Activated T-helper 1 cell treated with anti-CD3 and anti-CD28 coated beads, Interleukin-2, amount 50 U/mL, for 16 hours (primary cell): ENCODE data around the gene NCL.

Experiments used
- DNase-seq, 2 donors: peaks; one replicate each; pipeline ENCODE4 v3.0.0-alpha.2; 2020; ENCODE audit warnings: low read depth in 1 of 2, low spot score in 1 of 2

Gene NCL, protein sequence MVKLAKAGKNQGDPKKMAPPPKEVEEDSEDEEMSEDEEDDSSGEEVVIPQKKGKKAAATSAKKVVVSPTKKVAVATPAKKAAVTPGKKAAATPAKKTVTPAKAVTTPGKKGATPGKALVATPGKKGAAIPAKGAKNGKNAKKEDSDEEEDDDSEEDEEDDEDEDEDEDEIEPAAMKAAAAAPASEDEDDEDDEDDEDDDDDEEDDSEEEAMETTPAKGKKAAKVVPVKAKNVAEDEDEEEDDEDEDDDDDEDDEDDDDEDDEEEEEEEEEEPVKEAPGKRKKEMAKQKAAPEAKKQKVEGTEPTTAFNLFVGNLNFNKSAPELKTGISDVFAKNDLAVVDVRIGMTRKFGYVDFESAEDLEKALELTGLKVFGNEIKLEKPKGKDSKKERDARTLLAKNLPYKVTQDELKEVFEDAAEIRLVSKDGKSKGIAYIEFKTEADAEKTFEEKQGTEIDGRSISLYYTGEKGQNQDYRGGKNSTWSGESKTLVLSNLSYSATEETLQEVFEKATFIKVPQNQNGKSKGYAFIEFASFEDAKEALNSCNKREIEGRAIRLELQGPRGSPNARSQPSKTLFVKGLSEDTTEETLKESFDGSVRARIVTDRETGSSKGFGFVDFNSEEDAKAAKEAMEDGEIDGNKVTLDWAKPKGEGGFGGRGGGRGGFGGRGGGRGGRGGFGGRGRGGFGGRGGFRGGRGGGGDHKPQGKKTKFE

DNA sequence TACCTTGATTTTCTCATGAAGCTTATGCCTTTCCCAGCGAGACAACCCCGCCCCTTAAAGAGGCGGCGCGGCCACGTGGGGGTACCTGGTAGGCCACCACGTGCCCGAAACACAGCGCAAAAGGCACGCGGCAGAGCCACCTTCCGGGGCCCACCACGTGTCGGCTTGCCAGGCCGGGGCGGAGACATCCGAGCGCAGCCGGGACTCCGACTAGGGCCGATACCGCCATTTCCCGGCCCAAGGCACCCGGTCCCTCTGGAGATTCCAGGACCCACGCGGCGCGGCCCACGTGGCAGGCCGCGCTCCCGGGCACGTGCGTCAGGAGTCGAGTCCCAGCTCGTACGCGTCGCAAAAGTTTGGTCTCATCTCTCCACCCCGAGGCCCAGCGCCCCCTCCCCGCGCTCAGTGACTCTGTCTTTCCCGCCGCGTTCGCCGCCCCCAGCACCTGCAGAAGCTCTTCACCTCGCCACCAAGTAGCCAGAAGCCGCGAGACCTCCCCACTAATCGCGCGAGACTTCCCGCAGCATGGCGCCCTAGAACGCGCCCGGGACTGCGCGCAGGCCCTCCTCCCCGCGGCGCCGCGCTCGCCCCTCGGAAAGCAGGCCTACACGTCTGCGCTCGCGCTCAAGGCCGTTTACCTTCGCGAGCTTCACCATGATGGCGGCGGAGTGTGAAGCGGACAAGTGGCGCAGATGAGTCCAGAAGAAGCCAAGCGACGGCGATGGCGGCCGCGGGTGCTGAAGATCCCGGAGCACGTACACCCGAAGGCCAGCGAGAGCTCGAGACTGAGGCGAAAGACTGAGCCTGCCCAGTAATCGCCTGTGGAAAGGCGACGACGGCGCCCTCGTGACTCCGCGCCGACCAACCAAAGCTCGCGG, at the start of gene NCL:
NCL (minus strand) TSS at position 787 of the 878 bp plus-strand sequence; CDS start at position 656, 131 bp downstream.
- peak; percentile 67 to 81 for DNase-seq

DNA sequence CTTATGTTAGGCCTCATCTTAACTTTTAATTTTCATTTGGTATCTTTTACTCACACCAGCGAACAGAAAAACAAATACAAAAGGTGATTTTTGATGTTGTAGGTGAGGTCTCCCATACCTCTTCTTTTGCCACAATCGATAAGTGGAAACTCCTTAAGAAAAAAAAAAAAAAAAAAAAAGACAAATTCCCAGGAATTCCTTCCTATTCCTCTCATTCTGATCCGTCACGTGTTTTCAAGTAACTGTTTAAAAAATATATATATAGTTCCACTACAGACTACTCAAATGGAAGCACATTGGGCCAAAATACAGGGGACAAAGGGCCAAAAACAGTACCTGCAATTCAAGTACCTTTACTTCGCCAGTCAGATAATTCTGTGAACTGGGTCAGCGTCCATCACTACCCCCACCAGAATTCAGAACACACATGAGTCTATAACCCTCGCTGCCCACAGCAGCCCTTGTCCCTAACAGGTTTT, 49.5 kb upstream of the NCL start:
- DNase-seq: no peak

DNA sequence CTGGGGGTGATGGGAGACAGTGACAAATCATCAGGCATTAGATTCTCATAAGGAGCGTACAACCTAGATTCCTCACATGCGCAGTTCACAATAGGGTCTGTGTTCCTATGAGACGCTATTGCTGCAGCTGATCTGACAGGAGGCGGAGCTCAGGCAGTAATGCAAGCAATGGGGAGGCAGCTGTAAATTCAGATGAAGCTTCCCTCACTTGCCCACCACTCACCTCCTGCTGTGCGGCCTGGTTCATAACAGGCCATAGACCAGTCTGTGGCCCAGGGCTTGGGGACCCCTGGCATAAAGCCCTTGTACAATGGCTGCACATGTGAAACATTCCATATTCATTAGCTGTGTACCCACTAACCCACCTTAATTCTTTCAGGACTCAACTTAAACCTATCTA, 47.9 kb upstream of the NCL start:
- no peak for DNase-seq

DNA sequence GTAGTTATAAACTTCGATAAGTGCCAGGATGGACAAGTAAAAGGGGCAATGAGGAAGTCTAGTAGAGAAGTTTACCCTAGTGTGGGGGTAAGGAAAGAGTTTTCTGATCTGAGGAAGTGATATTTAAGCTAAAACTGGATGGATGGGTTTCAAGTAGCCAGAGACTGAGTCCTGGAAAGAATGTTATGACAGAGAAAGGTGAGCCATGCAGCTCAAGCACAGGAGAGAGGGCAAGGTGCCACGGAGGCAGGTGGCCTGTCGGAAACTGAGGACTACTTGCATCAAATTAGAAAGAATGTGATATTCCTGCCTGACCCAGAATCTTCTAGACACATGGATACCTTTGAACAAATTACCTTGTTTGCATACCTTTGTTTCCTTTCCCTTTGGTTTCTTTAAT, 39.5 kb upstream of the NCL start:
- no peak for DNase-seq

DNA sequence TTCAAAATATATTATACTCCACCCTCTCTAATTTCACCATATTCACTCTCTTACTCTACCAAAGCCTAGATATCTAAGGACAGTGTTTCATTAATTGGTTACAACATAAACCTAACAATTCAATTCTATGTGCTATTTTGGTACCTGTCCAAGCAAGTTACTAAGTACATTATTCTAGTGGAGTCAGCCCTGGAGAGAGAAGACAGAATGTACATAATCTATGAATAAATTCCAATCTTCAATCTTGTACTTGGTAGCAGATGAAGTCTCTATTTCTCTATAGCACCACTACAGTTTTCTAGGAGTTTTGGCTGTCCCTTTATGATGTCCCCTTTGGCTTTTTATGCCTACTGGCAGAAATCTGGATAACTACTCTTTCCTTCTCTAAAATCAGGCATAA, 38.3 kb upstream of the NCL start:
- DNase-seq: no peak

DNA sequence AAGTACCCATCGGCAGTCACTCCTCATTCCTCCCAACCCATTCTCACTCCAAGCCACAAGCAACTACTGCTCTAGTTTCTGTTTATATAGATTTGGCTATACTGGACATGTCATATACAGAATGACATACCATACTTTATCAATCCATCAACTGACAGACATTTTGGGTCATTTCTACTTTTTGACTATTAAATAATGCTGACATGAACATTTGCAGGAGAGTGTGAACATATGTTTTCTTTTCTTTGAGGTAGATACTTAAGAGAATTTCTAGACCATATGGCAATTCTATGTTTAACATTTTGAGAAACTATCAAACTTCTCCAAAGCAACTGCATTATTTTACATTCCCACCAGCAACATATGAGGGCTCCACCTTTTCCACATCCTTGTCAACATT, 33.4 kb upstream of the NCL start:
- no peak for DNase-seq

DNA sequence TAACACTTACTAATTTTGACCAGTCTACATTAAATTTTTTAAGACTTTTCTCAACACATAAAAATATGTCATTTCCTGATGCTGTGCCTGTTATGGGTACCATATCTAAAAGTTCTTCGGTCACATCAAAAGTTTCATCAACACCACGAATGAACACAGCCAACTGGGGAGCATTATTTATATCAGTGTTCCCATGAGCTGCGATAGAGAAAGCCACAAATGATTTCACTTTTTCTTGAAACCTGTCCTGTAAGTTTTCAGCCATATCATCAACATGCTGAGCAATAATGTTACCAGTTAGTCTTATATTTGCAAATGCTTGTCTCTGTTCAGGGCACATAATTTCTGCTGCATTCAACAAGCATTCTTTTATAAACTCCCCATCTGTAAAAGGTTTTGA, 30.4 kb upstream of the NCL start:
- no peak for DNase-seq

DNA sequence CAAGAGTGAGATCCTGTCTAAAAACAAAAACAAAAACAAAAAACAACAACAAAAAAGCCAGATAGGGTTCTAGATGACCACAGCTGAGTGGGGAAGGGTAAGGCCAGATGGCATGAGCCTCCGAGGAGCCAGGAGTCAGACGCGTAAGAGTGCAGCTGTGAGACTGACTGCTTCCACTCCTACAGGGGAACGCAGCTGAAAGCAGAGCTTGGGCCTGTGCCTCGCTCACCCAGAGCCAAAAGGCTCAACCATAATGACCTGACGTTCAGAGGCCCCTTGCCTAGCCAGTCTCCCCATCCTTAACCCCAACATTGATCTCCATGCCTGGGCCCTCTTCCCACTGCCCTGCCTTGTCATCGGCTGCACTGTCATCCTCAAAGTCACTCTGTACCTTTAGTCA, 26.5 kb upstream of the NCL start:
- no peak for DNase-seq

DNA sequence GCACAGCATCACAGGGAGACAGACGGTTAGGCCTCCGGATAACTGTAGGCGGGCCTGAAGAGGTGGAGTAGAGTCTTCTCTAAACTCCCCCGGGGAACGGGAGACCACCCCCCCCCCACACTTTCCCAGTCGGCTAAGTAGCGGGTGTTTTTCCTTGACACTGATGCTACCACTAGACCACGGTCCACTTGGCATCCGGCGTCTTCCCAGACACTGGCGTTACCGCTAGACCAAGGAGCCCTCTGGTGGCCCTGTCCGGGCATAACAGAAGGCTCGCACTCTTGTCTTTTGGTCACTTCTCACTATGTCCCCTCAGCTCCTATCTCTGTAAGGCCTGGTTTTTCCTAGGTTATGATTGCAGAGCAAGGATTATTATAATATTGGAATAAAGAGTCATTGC, 25.7 kb upstream of the NCL start:
- no peak for DNase-seq

DNA sequence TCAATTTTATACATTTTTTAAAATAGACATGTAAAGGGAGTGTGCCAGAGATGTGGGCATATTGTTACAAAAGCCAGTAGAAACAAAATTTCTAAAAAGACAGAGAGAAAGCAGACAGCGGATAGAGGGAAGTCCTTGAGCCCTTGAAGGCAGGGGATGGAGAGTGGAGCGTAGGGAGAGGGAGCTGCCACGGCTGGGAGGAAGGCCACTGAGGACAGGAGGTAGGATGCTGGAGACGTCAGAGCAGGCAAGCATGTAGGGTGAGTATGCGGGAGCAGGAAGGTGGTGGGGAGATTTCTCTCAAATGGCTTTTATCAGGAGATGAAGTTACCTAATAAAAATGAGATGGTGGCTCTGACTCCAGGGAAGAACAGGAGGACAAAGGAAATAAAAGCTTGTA, 24.0 kb upstream of the NCL start:
- DNase-seq: no peak

DNA sequence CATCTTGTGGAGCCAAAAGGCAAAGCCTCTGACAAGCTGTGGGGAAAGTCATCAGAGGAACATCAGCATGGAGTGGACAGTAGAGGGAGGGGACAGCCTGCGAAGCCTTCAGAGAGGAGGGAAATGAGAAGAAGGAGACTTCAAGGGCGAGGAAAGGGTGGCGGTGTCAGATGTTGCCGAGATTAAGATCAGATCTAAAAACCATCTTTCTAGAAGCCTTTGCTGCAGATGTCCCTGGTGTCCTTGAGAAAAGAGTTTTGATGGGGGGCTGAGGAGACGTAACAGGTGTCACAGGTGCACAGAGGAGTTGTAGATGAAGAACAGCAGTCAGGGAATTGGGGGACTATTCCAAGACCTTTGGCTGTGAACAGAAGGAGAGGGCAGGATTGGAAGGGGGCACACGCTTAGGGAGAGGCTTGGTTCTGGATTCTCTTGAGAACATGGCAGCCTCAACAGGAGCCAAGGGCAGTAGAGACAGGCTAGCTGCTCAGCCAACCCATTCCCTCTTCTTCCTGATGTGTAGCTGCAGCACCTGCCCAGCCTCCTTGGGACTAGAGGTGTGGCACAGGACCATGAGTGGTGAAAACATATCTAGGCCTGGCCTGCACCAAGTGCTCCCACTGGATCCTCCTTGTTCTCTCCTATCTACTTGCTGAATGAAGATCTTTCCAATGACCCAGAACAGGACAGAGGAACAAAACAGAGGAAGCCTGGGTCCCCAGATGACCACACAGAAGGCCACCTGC, 22.7 kb upstream of the NCL start:
- no peak for DNase-seq

DNA sequence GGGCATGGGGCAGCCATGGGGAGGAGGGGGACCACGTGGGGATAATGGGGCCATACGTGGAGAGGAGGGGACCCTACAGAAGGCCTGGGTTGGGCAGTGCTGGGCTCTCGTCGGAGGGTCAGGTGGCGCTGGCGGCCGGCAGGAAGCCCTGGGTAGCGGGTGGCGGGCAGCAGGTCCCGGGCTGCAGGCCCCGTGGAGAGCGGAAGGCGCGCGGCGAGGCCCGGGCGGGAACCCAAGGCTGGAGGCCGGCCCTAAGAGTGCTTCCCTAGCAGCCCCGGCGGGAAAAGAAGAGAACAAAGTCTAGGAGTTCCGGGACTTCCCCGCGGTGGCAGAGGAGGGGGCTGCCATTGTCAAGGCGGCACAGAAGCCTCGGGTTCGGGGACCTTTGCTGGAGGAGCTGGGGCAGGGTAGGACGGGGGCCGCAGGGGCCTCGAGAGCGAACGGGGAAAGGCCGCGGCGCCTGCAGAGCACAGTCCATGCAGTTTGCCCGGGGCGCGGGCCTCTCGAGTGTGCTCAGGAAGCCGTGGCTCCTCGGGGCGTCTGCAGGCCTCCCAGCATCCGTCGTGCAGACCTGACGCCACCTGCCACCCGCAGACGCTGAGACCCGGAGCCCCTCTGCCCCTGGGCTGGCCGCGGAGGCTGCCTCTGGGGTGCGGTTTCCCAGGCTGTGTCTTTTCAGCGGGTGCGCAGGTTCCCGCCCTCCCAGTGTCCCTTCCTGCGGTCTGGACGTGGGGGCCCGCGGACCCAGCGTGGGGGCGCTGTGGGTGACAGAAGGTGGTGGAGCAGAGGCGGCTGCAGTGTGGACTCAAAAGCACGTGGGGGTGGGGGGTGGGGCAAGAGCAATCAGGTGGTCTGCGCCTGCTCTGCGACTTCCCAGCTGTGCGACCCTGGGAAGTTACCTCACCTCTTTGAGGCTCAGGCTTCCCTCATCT, 19.4 kb upstream of the NCL start:
- DNase-seq: no peak

DNA sequence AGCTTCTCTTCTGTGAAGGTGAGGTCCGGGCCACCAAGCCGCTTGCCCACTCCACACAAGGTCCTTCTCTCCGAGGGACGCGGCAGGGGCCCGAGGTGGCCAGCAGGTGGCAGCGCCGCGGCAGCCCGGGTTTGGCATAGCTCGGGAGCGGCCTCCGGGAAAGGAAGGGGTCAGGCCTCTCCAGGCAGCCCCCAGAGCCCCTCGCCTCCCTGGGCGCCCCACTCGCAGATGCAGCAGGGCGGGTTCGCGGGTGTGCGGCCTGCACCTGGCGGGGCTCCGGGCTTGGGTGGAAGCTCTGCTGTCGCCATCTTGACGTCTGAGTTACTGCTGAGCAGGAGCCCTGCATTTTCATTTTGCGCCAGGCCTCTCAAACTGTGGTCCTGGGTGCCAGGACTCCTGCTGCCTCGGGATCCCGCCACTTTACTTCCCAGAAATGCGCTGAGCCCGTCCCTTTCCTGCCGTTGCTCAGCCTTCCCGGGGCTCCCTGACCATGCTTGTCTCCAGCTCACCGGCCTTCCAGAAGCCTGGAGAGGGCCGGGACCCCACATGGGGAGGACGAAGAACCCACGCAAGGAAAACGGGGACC, 18.6 kb upstream of the NCL start:
- DNase-seq: peak; percentile 52 to 58

DNA sequence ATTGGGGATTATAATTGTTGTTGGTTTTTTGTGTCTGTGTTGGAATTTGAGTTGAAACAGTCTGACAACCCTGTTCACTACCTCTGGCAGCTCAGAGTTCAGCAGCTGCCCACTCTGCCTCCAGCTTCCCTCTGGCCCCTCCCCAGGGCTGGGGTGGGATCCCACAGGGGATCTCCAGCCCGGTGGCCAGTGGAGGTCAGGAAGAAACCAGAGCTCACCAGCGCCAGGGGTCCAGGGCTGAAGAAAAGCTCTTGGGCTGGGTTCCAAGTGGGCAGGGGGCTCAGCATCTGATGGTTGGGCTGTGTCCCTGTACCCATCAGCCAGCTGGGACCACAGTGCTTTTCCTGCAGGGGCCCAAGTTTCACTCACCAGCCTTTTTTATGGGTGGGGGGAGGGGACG, 16.5 kb upstream of the NCL start:
- no peak for DNase-seq

DNA sequence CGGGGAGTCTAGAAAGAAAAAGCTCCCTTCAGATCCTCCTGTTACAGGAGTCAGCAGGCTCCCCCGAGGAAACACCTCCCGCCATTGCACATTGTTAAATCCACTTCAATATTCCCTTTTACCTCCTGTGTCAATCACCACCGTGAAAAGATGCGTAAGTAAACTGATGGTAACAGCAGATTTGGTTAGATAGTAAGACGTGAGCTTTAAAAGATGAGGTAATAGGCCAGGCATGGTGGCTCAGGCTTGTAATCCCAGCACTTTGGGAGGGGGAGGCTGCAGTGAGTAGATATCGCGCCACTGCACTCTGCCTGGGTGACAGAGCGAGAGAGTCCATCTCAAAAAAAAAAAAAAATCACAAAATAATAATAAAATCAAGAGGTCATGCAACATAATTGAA, 15.2 kb upstream of the NCL start:
- no peak for DNase-seq

DNA sequence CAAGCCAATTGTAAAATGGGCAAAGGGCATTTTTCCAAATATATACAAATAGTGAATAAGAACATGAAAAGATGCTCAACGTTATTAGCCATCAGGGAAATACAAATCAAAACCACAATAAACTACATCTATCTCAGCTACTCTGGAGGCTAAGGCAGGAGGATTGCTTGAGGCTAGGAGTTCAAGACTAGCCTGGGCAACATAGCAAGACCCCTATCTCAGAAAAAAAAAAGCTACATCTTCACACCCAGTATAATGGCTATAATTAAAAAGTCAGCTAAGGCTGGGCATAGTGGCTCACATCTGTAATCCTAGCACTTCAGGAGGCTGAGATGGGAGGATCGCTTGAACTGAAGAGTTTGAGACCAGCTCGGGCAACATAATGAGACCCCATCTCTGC, 12.6 kb upstream of the NCL start:
- DNase-seq: no peak

DNA sequence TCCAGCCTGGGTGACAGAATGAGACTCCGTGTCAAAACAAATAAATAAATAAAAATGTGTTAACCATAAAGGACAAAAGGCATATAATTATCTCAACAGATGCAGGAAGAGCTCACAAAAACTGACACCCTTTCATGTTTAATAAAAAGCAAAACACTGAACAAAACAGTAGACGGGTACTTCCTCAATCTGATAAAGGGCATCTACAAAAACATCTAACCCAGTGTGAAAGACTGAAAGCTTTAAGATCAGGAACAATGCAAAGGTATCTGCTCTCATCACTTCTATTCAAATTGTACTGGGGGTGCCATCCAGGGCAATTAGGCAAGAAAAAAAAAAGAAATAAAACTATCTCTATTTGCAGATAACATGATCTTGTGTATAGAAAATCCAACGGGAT, 11.7 kb upstream of the NCL start:
- no peak for DNase-seq

DNA sequence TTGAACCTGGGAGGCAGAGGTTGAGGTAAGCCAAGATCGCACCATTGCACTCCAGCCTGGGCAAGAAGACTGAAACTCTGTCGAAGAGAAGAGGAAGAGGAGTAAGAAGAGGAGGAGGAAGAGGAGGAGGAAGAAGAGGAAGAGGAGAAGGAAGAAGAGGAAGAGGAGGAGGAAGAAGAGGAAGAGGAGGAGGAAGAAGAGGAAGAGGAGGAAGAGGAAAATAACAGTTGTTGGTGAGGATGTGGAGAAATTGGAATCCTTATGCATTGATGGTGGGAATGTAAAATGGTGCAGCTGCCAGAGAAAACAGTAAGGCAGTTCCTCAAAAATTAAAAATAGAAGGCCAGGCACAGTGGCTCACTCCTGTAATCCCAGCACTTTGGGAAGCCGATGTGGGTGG, 8.5 kb upstream of the NCL start:
- DNase-seq: no peak

DNA sequence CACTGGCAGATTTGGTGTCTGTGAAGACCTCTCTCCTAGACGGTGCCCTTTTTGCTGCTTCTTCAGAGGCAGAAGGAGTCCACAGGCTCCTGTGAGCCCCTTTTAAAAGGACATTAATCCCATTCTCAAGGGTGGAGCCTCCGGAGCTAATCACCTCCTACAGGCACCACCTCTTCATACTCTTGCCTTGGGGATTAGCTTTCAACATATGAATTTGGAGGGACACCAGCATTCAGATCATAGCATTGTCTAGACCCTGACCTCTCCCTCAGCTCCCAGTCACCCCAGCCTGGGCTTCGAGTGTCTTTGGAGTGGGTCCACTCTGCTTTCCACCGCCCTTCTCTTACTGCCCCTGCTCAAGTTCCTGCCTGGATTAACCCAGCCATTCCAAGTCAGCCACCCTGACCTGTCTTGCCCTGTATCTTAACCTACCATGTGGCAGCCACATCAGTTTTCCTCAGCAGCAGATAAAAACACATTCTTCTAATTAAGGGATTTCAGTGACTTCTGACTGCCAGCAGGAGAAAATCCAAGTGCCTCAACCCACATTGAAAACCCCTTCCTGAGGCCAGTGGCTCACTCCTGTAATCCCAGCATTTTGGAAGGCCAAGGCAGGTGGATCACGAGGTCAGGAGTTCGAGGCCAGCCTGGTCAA, 6.1 kb upstream of the NCL start:
- no peak for DNase-seq
